H1 (cell line): ENCODE data around the gene IGFL3. TPM values are rescaled to one million over a fixed set of nuclear protein-coding genes. Genes with fewer than 3 reads are reported as not detected.

Source experiments
- CTCF ChIA-PET: fragments of 300-600 bp; sonication (Branson Sonifier 250); formaldehyde crosslinking; loops from one replicate; lab custom pipeline; 2021; ENCODE audit not compliant: partially characterized antibody; lab: Charles Lee
- POLR2A ChIA-PET: fragments of 300-600 bp; sonication (Branson Sonifier 250); formaldehyde crosslinking; loops from one replicate; lab custom pipeline; 2021; ENCODE audit warnings: inconsistent platforms; ENCODE audit not compliant: partially characterized antibody; lab: Charles Lee
- DNase-seq, 2 experiments: peaks; one replicate each; pipeline versions ENCODE4 v3.0.0 to v3.0.0-alpha.2; 2010 to 2022; ENCODE audit warnings: low spot score in 2 of 2, low read depth in 1 of 2, mixed read lengths in 1 of 2
- FAIRE-seq: peaks from 2 replicates; lab custom pipeline; 2011; peaks lifted over from hg19 to GRCh38; lab: Jason Lieb, UNC
- H2AFZ ChIP-seq: 2 replicates; pipeline ENCODE4 v1.8.1; 2012; ENCODE audit warnings: low read length, inconsistent platforms
- H2AK5ac ChIP-seq: 2 replicates; pipeline ENCODE4 v1.6.1; 2013; ENCODE audit warnings: low read depth, low read length
- H2BK120ac ChIP-seq: replicated peaks from 2 replicates; pipeline ENCODE3; 2013; ENCODE audit warnings: low read depth, low read length, inconsistent platforms
- H2BK12ac ChIP-seq: 2 replicates; pipeline ENCODE4 v1.6.1; 2013; ENCODE audit warnings: low read depth, low read length
- H2BK15ac ChIP-seq: 2 replicates; pipeline ENCODE4 v1.6.1; 2013; ENCODE audit warnings: low read length
- H2BK20ac ChIP-seq: 2 replicates; pipeline ENCODE4 v1.6.1; 2013; ENCODE audit warnings: low read length
- H2BK5ac ChIP-seq: 2 replicates; pipeline ENCODE4 v1.6.1; 2013; ENCODE audit warnings: low read depth, low read length
- H3K14ac ChIP-seq: 2 replicates; pipeline ENCODE4 v1.6.1; 2013; ENCODE audit warnings: inconsistent platforms; ENCODE audit not compliant: insufficient read length
- H3K18ac ChIP-seq: 2 replicates; pipeline ENCODE4 v1.6.1; 2013; ENCODE audit warnings: low read length; ENCODE audit errors: extremely low read depth
- H3K23ac ChIP-seq: 2 replicates; pipeline ENCODE4 v1.6.1; 2013; ENCODE audit warnings: inconsistent platforms; ENCODE audit not compliant: insufficient read length
- H3K23me2 ChIP-seq: 2 replicates; pipeline ENCODE4 v1.6.1; 2013; ENCODE audit warnings: low read depth, low read length
- H3K27ac ChIP-seq: 2 replicates; pipeline ENCODE4 v1.6.1; 2011; ENCODE audit warnings: low read depth, low read length, inconsistent platforms
- H3K27me3 ChIP-seq, 4 experiments: replicated peaks in 1 of 4; 1 replicate in 1 of 4; 2 replicates in 3 of 4; pipeline versions ENCODE4 v1.6.1 to v1.8.1; 2011 to 2013; ENCODE audit warnings: low read length in 3 of 4, mild to moderate bottlenecking in 3 of 4, inconsistent platforms in 2 of 4, mixed read lengths in 2 of 4, moderate library complexity in 1 of 4; ENCODE audit not compliant: control insufficient read depth in 3 of 4, insufficient read depth in 3 of 4; ENCODE audit errors: extremely low read depth in 1 of 4
- H3K36me3 ChIP-seq, 4 experiments: 2 replicates each; pipeline versions ENCODE4 v1.6.1 to v1.8.1; 2011 to 2013; ENCODE audit warnings: mild to moderate bottlenecking in 4 of 4, low read length in 3 of 4, moderate library complexity in 2 of 4, control low read depth in 1 of 4, inconsistent platforms in 1 of 4; ENCODE audit not compliant: insufficient read depth in 4 of 4, control insufficient read depth in 2 of 4
- H3K4ac ChIP-seq: replicated peaks from 2 replicates; pipeline ENCODE3; 2013; ENCODE audit warnings: low read length, low read depth, mixed read lengths, inconsistent platforms; ENCODE audit not compliant: insufficient read length
- H3K4me1 ChIP-seq, 4 experiments: replicated peaks in 1 of 4; 1 replicate in 1 of 4; 2 replicates in 3 of 4; pipeline versions ENCODE4 v1.6.1 to v1.8.1; 2011 to 2013; ENCODE audit warnings: low read length in 3 of 4, inconsistent platforms in 2 of 4, mixed read lengths in 1 of 4; ENCODE audit not compliant: insufficient read depth in 4 of 4, control insufficient read depth in 3 of 4
- H3K4me2 ChIP-seq, 2 experiments: 2 replicates each; pipeline versions ENCODE4 v1.6.1 to v1.8.1; 2011 to 2013; ENCODE audit warnings: low read depth in 2 of 2, low read length in 2 of 2, control low read depth in 1 of 2, inconsistent platforms in 1 of 2, mild to moderate bottlenecking in 1 of 2; ENCODE audit not compliant: insufficient read depth in 1 of 2
- H3K4me3 ChIP-seq, 4 experiments: fragments of 200-600, 300-600 bp in 1 of 4; sonication (generic), shearing (Covaris generic), sonication (Bioruptor Twin) in 1 of 4; 2 replicates each; pipeline versions ENCODE4 v1.5.1 to v1.8.1; 2011 to 2016; ENCODE audit warnings: low read length in 4 of 4, low read depth in 3 of 4, control low read depth in 2 of 4, inconsistent platforms in 2 of 4, mild to moderate bottlenecking in 2 of 4, mixed read lengths in 1 of 4, moderate library complexity in 1 of 4; ENCODE audit not compliant: insufficient read depth in 2 of 4; ENCODE audit errors: extremely low read depth in 1 of 4
- H3K56ac ChIP-seq: replicated peaks from 2 replicates; pipeline ENCODE3; 2013; ENCODE audit warnings: low read depth, mild to moderate bottlenecking, mixed read lengths, low read length, inconsistent platforms; ENCODE audit not compliant: insufficient read length
- H3K79me1 ChIP-seq: 2 replicates; pipeline ENCODE4 v1.6.1; 2013; ENCODE audit warnings: low read depth, low read length, control low read depth
- H3K79me2 ChIP-seq, 2 experiments: 2 replicates each; pipeline versions ENCODE4 v1.6.1 to v1.8.1; 2012 to 2013; ENCODE audit warnings: low read length in 2 of 2, mild to moderate bottlenecking in 2 of 2, inconsistent platforms in 1 of 2; ENCODE audit not compliant: insufficient read depth in 2 of 2, control insufficient read depth in 1 of 2
- H3K9ac ChIP-seq, 4 experiments: replicated peaks in 1 of 4; 1 replicate in 1 of 4; 2 replicates in 3 of 4; pipeline versions ENCODE4 v1.6.1 to v1.8.1; 2011 to 2013; ENCODE audit warnings: low read depth in 3 of 4, low read length in 3 of 4, control low read depth in 2 of 4, mild to moderate bottlenecking in 2 of 4, moderate library complexity in 2 of 4, inconsistent platforms in 1 of 4; ENCODE audit errors: extremely low read depth in 1 of 4
- H3K9me3 ChIP-seq, 2 experiments: 2 replicates each; pipeline versions ENCODE4 v1.6.1 to v1.8.1; 2012 to 2013; ENCODE audit warnings: mild to moderate bottlenecking in 2 of 2, moderate library complexity in 2 of 2, control low read depth in 1 of 2, inconsistent platforms in 1 of 2, low read depth in 1 of 2, low read length in 1 of 2, mixed read lengths in 1 of 2; ENCODE audit not compliant: insufficient read depth in 2 of 2
- H4K20me1 ChIP-seq, 2 experiments: replicated peaks in 1 of 2; 2 replicates each; pipeline versions ENCODE3 to v1.8.1; 2011 to 2013; ENCODE audit warnings: inconsistent platforms in 2 of 2, low read length in 2 of 2, mild to moderate bottlenecking in 1 of 2; ENCODE audit not compliant: insufficient read depth in 2 of 2, control insufficient read depth in 1 of 2
- H4K5ac ChIP-seq: 2 replicates; pipeline ENCODE4 v1.6.1; 2013; ENCODE audit warnings: low read length, low read depth, mixed read lengths, inconsistent platforms; ENCODE audit not compliant: insufficient read length
- H4K8ac ChIP-seq: 2 replicates; pipeline ENCODE4 v1.8.0; 2013; ENCODE audit warnings: mild to moderate bottlenecking, moderate library complexity, low read length, inconsistent platforms; ENCODE audit not compliant: insufficient read depth; ENCODE audit errors: extremely low read depth
- H4K91ac ChIP-seq: replicated peaks from 2 replicates; pipeline ENCODE3; 2013; ENCODE audit warnings: low read length, mixed read lengths, inconsistent platforms; ENCODE audit not compliant: insufficient read length
- ASH2L ChIP-seq: fragments of 200-600, 300-600 bp; sonication (generic); IDR thresholded peaks from one replicate; pipeline ENCODE4 v1.7.1; 2017; ENCODE audit warnings: low read length
- KDM4A ChIP-seq: IDR thresholded peaks from one replicate; pipeline ENCODE4 v1.7.1; 2012; ENCODE audit warnings: low read depth, mild to moderate bottlenecking, moderate library complexity, low read length, inconsistent platforms; ENCODE audit not compliant: severe bottlenecking
- KDM5A ChIP-seq: fragments of 200-600 bp; IDR thresholded peaks from 2 replicates; pipeline ENCODE4 v1.7.1; 2012; ENCODE audit warnings: mild to moderate bottlenecking, low read length, inconsistent platforms, mixed read lengths
- SP2 ChIP-seq: IDR thresholded peaks from 2 replicates; pipeline ENCODE4 v1.6.1; 2012; ENCODE audit warnings: mild to moderate bottlenecking, low read length, inconsistent platforms
- SRF ChIP-seq: IDR thresholded peaks from 2 replicates; pipeline ENCODE4 v1.6.1; 2011; ENCODE audit warnings: mild to moderate bottlenecking, low read depth, low read length, moderate library complexity
- WGBS, 2 experiments: shearing (Covaris generic) in 1 of 2; methylation state at CpG; one replicate each; pipeline versions ENCODE4 v1.1.6 to v1.1.7; 2013 to 2015; ENCODE audit warnings: low lambda C conversion rate in 2 of 2, mixed read lengths in 2 of 2, inconsistent platforms in 1 of 2, low coverage in 1 of 2, missing lambda C conversion rate in 1 of 2; ENCODE audit not compliant: insufficient replicate concordance in 2 of 2, insufficient coverage in 1 of 2, insufficient read length in 1 of 2; ENCODE audit errors: extremely low coverage in 1 of 2, missing lambda C conversion rate in 1 of 2; 5-methylcytosine and 5-hydroxymethylcytosine counted together
- polyA plus RNA-seq, 7 experiments: library from polyadenylated mRNA; depleted of rRNA in 3 of 7; stranded (reverse) in 5 of 7; unstranded in 2 of 7; fragments of >200 nt in 5 of 7; fragments of 200-250 nt in 2 of 7; gene quantifications; 1 replicate in 5 of 7; 2 replicates in 1 of 7; 4 replicates in 1 of 7; pipeline versions ENCODE4 v1.2.1 to v1.2.3, GENCODE V29; 2011 to 2013; ENCODE audit warnings: missing spikeins in 2 of 7, mixed read lengths in 2 of 7
- total RNA-seq: library from RNA; stranded (reverse); fragmentation: NEBNext Ultra II Directional; extraction: Animal tissue kit (Norgen Biotek cat#: 25700); gene quantifications from 2 replicates; pipeline ENCODE4 v1.2.1, GENCODE V29; 2021

The IGFL3 gene
- total and polyA plus RNA-seq, 2 of the 8 experiments (the other 6 are each of a cell fraction or from before 2014, with no cell fraction given), result 0.12 TPM; not detected in 1

GRCh38 chr19:46077815-46078167, 46.7 kb downstream of the IGFL3 start:
- Histone ChIP-seq H3K4me2 (no peak overlapping the region; a peak in 1 of 4 replicates), H3K27ac (no peak overlapping the region), H3K4me1 (peaks cover 0 to 3% (median 3%) of the 10 kb centered on the region in 4 experiments; a peak in 3 of 7 replicates), H3K9ac (no peak overlapping the region), H3K23ac (no peak overlapping the region), H2BK20ac (no peak overlapping the region), H4K91ac (no peak overlapping the region), H3K56ac (no peak overlapping the region), H2BK12ac (no peak overlapping the region), H2AFZ (no peak overlapping the region), H2BK15ac (no peak overlapping the region), H3K4me3 (peak overlapping the region in 2 of 4 experiments; percentile 75; a peak in 3 of 8 replicates), H3K9me3 (peaks cover 4 to 6% of the 10 kb centered on the region in 2 experiments; a peak in 2 of 4 replicates), H3K14ac (no peak overlapping the region), H4K20me1 (no peaks in the 10 kb centered on the region), H3K79me1 (no peaks in the 10 kb centered on the region), H3K4ac (no peak overlapping the region), H2BK5ac (no peak overlapping the region), H2BK120ac (no peak overlapping the region), H3K23me2 (peaks cover 7% of the 10 kb centered on the region; the same call in 1 of the 2 replicates), H2AK5ac (no peak overlapping the region), H3K79me2 (no peaks in the 10 kb centered on the region), H4K5ac (no peak overlapping the region), H3K18ac (no peak overlapping the region), H3K36me3 (no peaks in the 10 kb centered on the region), H3K27me3 (peaks cover 2 to 17% (median 11%) of the 10 kb centered on the region in 4 experiments), H4K8ac (no peak overlapping the region)
- TF ChIP-seq SP2 (no peak), KDM5A (no peak), ASH2L (no peak), KDM4A (no peak), SRF (no peak)
- CTCF ChIA-PET, result interaction anchor here (0.6 to 8.0 kb wide), 90 partner anchors 8 to 594 kb away, joined by 3 to 365 read pairs (median 4); partner anchors contain the start of genes HIF3A, IGFL1, IGFL2 and IGFL4
- POLR2A ChIA-PET, result interaction anchor here (0.9 to 1.4 kb wide), 4 partner anchors 49 to 188 kb away, joined by 3 to 7 read pairs (median 5); no protein-coding TSS in a partner anchor
- WGBS, 2 experiments, result 26% methylated on average over 6 of the region's 6 CpGs; no CpG with 5 or more reads in 1 of the 2 experiments
- DNase-seq (no peak), FAIRE-seq (peak; percentile 70)
